ENCODE results near the gene PTPRD.

DNA sequence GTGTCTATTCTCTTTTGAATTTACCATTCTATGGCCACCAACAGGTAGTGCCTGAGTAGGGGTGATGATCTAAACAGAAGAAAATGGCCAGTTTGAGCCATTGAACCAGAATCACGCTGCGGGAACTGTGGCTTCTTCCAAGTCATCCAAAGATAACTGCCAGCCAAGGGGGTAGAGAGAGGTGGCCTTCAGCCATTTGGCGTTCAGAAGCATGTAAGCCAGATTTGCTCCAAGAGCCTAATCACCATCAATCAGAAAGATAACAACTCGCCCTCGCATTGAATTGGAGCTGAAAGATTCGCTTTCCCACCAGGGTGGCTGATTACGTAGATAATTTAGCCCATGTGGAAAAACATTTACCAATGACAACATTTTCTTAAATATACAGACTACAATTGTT is 1510.5 kb downstream of the PTPRD start:
- no peak for TF ChIP-seq EZH2 (IDR thresholded peaks at IDR 0.05; ENCODE audit: low read length, missing control alignments)
- TF ChIP-seq CTCF (conservative IDR thresholded peaks at IDR 0.05 in 1 of 2, IDR thresholded peaks at IDR 0.05 in 1 of 2; ENCODE audit: low read depth in 1 of 2, low read length in 2 of 2), result no peak

Data from fibroblast of lung (primary cell).